Small intestine (tissue), 7 donors: Measurements from ENCODE around the gene FOXA3. TPM values are rescaled to one million over a fixed set of nuclear protein-coding genes. Genes with fewer than 3 reads are reported as not detected.
A peak's percentile ranks its signal among the peaks of the same experiment; 100 is the strongest.
"Not testable (repeated sequence)": the region's sequence is repeated elsewhere in the genome, so short reads cannot be mapped to it uniquely, and the experiment has no call there.

Source experiments
- DNase-seq, 2 donors: peaks; one replicate each; pipeline versions ENCODE4 v3.0.0 to v3.0.0-alpha.2; 2013
- FAIRE-seq: peaks from 2 replicates; lab custom pipeline; 2012; peaks lifted over from hg19 to GRCh38; lab: Jason Lieb, UNC
- H3K27ac ChIP-seq, 3 donors: one replicate each; pipeline ENCODE4 v1.5.1; 2013; ENCODE audit warnings: low read length in 2 of 3, mild to moderate bottlenecking in 2 of 3, control low read depth in 1 of 3, inconsistent platforms in 1 of 3, low read depth in 1 of 3, moderate library complexity in 1 of 3
- H3K27me3 ChIP-seq, 3 donors: one replicate each; pipeline ENCODE4 v1.6.1; 2013; ENCODE audit warnings: low read length in 3 of 3, inconsistent platforms in 1 of 3; ENCODE audit not compliant: control insufficient read depth in 3 of 3, insufficient read depth in 3 of 3
- H3K36me3 ChIP-seq, 3 donors: one replicate each; pipeline ENCODE4 v1.6.1; 2013; ENCODE audit warnings: low read length in 3 of 3, inconsistent platforms in 1 of 3, low read depth in 1 of 3, mild to moderate bottlenecking in 1 of 3, moderate library complexity in 1 of 3; ENCODE audit not compliant: control insufficient read depth in 3 of 3, insufficient read depth in 2 of 3
- H3K4me1 ChIP-seq, 3 donors: one replicate each; pipeline ENCODE4 v1.6.1; 2013; ENCODE audit warnings: low read length in 2 of 3, inconsistent platforms in 1 of 3, low read depth in 1 of 3, mild to moderate bottlenecking in 1 of 3, moderate library complexity in 1 of 3; ENCODE audit not compliant: control insufficient read depth in 3 of 3, insufficient read depth in 2 of 3
- H3K4me3 ChIP-seq, 3 donors: one replicate each; pipeline ENCODE4 v1.5.1; 2013; ENCODE audit warnings: low read length in 3 of 3, control low read depth in 1 of 3, inconsistent platforms in 1 of 3, low read depth in 1 of 3, mild to moderate bottlenecking in 1 of 3, moderate library complexity in 1 of 3
- H3K9me3 ChIP-seq, 2 donors: one replicate each; pipeline ENCODE4 v1.6.1; 2013; ENCODE audit warnings: low read depth in 1 of 2, low read length in 1 of 2; ENCODE audit not compliant: control insufficient read depth in 2 of 2, insufficient read depth in 1 of 2
- WGBS, 3 donors: extraction: QIAGEN DNeasy Blood & Tissue Kit; methylation state at CpG; one replicate each; pipeline ENCODE4 v1.1.7; 2013; 5-methylcytosine and 5-hydroxymethylcytosine counted together
- polyA plus RNA-seq, 4 donors: library from polyadenylated mRNA; stranded (reverse) in 3 of 4; unstranded in 1 of 4; fragments of 200-250 nt in 3 of 4; fragments of 120-200 nt in 1 of 4; gene quantifications; one replicate each; pipeline versions ENCODE4 v1.2.1 to v1.2.3, GENCODE V29; 2013
- donor health status: healthy with polysubstance abuse.
- donor health status: control.
- donor health status: control.
- donor health status: Bipolar disorder and iron deficiency.
- donor health status: healthy.

FOXA3 gene
- polyA plus RNA-seq, 4 donors, result 15.7 to 33.6 (median 23.1) TPM

DNA sequence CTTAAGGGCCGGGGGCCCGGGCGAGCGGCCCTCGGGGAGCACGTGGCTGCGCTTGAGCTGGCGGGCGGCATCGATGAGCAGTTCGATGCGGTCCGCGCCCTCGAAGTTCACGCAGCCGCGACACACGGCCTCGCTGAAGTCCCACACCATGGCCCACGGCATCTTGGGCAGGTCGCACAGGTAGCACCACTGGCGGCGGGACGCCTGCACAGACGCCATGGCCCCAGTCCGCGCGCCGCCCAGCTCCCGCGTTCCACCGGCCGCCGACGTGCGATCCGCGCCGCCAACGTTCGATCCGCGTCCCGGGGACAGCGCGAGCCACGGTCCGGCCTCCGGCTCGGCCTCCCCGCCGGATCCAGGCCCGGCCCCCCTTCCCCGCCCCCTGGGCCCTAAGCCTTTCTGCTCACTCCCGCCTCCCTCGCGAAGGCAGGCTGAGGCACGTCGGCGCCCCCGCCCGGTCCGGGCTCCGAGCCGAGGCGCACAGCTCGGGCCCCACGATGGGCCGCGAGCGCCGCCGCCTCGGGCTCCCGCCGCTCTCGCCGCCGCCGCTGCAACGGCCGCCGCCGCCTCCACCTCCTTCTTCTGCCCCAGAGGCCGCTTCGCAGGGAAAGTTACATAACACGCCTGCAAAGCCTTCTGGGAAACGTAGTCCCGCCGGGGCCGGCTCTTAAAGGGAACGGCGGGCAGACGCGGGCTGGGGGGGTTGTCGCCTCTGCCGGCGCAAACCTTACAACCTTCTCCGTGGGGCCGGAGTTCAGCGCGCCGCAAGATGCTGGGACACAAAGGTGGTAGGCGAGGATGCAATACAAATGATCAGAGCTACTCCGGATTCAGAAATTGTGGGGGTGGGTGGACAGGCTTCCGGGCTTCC, 21.7 kb downstream of the FOXA3 start, which contains the start of gene IRF2BP1:
Gene IRF2BP1 (minus strand): TSS at position 586 of the 871 bp plus-strand sequence. CDS start 367 bp downstream, at position 219.
- peak within 1 kb of the TSS; percentile 71 to 95 (median 86) for H3K27ac ChIP-seq
- DNase-seq (peak; percentile 95 to 97), FAIRE-seq (no peak)
- peaks cover 0 to 25% (median 3%) of the 10 kb centered on the region in 3 donors for H3K36me3 ChIP-seq
- H3K27me3 ChIP-seq, result no peaks in the 10 kb centered on the region
- 0% methylated on average over 70 to 107 of the region's 107 CpGs for WGBS, 3 donors
- peak within 1 kb of the TSS; percentile 67 to 79 (median 71) for H3K4me3 ChIP-seq
- peaks cover 2 to 41% (median 6%) of the 10 kb centered on the region in 3 donors for H3K4me1 ChIP-seq
- no peaks in the 10 kb centered on the region for H3K9me3 ChIP-seq

GRCh38 chr19:45886427-45887199, 22.5 kb downstream of the FOXA3 start:
- H3K4me3 ChIP-seq, result peak overlapping the region; percentile 67 to 79 (median 71)
- H3K36me3 ChIP-seq, result peaks cover 0 to 29% (median 3%) of the 10 kb centered on the region in 3 donors
- 0 to 2% (median 1%) methylated on average over 29 to 32 of the region's 32 CpGs for WGBS, 3 donors
- peaks cover 2 to 32% (median 6%) of the 10 kb centered on the region in 3 donors for H3K4me1 ChIP-seq
- H3K9me3 ChIP-seq, result no peaks in the 10 kb centered on the region
- DNase-seq (peak; percentile 95 to 96), FAIRE-seq (no peak)
- H3K27ac ChIP-seq, result peak overlapping the region; percentile 71 to 95 (median 86)
- no peaks in the 10 kb centered on the region for H3K27me3 ChIP-seq

DNA sequence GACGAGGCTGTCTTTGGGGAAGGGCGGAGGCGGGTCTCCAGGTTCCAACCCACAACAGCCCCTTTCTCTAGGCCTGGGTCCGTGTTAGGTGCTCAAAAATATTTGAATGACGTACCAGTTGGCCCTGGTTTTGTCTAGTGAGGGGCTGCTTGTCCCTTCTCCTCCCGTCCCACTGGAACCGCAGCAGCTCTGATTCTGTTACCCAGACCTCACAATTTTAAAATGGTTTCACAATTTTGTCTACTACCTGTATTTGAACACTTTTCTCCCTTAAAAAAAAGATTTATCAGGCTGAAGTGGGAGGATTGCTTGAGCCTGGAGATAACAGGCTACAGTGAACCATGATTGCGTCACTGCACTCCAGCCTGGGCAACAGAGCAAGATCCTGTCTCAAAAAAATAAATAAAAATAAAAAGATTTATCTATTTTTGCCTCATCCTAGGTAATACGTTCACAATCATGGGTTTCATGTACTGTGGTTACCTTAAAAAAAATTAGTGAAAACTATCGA, 23.1 kb downstream of the FOXA3 start:
- peaks cover 0 to 35% (median 3%) of the 10 kb centered on the region in 3 donors for H3K36me3 ChIP-seq
- peaks cover 2 to 26% (median 6%) of the 10 kb centered on the region in 3 donors for H3K4me1 ChIP-seq
- WGBS, 3 donors, result 50 to 65% (median 60%) methylated on average over 10 of the region's 10 CpGs
- peak overlapping the region in 2 of 3 donors; percentile 67 to 71 for H3K4me3 ChIP-seq
- no peak for DNase-seq
- peak overlapping the region; percentile 71 to 95 (median 86) for H3K27ac ChIP-seq
- H3K9me3 ChIP-seq, result no peaks in the 10 kb centered on the region
- no peak for FAIRE-seq
- no peaks in the 10 kb centered on the region for H3K27me3 ChIP-seq

GRCh38 chr19:45889210-45889885, 25.2 kb downstream of the FOXA3 start:
- FAIRE-seq (no peak), DNase-seq (no peak)
- Histone ChIP-seq H3K4me3 (no peak overlapping the region), H3K4me1 (peaks cover 0 to 13% (median 4%) of the 10 kb centered on the region in 3 donors), H3K9me3 (no peaks in the 10 kb centered on the region), H3K36me3 (peaks cover 0 to 35% (median 3%) of the 10 kb centered on the region in 3 donors), H3K27ac (no peak overlapping the region), H3K27me3 (no peaks in the 10 kb centered on the region)
- 67 to 70% (median 70%) methylated on average over 6 of the region's 6 CpGs for WGBS, 3 donors

DNA sequence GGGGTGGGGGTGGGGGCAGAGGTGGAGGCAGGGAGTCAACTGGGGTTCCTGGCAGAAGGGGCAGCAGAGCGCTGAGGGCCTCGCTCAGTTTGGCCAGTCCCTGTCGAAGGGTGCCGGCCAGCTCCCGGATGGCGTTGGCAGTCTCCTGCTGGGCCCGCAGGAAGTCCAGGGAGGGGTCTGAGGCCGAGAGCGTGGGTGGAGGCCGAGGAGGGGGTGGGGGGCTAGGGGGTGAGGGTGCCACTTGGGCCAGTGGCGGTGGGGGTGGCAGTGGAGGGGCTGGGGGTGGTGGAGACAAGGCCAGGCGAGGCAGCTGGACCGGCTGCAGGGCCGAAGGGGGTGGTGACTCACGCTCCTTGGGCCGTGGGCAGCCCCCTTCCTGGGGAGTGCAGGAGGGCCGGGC, 26.8 kb downstream of the FOXA3 start:
- WGBS, 3 donors, result 89 to 90% (median 89%) methylated on average over 8 to 17 of the region's 17 CpGs
- no peak for DNase-seq
- Histone ChIP-seq H3K4me3 (no peak overlapping the region), H3K36me3 (peaks cover 0 to 42% (median 2%) of the 10 kb centered on the region in 3 donors), H3K27ac (no peak overlapping the region), H3K9me3 (no peaks in the 10 kb centered on the region), H3K4me1 (peaks cover 0 to 21% (median 0%) of the 10 kb centered on the region in 3 donors), H3K27me3 (no peaks in the 10 kb centered on the region)
- FAIRE-seq, result no peak

DNA sequence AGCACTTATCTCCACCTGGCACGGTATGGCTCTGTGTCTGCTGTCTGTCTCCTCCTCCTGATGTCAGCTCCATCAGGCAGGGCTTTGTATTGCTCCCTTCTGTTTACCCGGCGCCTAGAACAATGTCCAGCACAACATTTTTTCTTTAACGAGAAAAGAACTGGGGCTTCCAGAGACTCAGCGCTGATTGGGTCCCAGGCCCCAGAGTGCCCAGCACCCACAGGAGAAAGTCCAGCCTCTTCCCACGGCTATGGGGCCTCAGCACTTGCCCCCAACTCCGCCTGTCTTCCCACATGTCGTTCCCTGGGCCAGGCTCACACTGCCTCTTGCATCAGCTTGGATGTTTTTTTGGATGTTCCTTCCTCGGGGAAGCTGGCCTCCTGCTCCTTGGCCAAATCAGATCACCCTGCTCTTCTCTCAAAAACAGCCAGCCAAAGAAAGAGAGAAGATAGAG, 31.4 kb downstream of the FOXA3 start:
- no peak for FAIRE-seq
- 73 to 82% (median 81%) methylated on average over 9 of the region's 9 CpGs for WGBS, 3 donors
- H3K27ac ChIP-seq, result peak overlapping the region in 1 of 3 donors; percentile 36
- DNase-seq, result peak in 1 of 2 donors; percentile 86
- peaks cover 0 to 26% (median 0%) of the 10 kb centered on the region in 3 donors for H3K4me1 ChIP-seq
- no peak overlapping the region for H3K4me3 ChIP-seq
- H3K9me3 ChIP-seq, result no peaks in the 10 kb centered on the region
- peaks cover 0 to 65% (median 5%) of the 10 kb centered on the region in 3 donors for H3K36me3 ChIP-seq
- H3K27me3 ChIP-seq, result no peaks in the 10 kb centered on the region

DNA sequence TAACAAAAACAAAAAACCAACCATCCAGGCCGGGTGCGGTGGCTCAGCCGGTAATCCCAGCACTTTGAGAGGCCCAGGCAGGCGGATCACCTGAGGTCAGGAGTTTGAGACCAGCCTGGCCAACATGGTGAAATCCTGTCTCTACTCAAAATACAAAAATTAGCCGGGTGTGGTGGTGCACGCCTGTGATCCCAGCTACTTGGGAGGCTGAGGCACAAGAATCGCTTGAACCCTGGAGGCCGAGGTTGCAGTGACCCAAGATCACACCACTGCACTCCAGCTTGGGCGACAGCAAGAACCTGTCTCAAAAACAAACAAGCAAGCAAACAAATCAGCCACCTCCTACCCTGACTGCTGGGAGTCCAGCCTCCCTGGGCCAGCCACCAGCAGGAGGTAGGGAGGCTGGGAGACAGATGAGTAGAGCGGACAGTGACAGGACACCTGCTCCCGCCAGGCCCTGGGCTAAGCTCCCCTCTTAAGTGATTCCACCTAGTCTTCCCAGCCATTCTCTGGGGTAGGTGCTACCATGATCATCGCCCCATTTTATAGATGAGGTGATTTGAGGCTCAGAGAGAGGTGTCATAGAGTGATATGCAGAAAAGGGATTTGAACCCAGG, 32.0 kb downstream of the FOXA3 start:
- peaks cover 0 to 66% (median 5%) of the 10 kb centered on the region in 3 donors for H3K36me3 ChIP-seq
- not testable (repeated sequence) for H3K9me3 ChIP-seq, H3K4me3 ChIP-seq, DNase-seq, H3K27me3 ChIP-seq, FAIRE-seq
- 93 to 97% (median 97%) methylated on average over 12 of the region's 12 CpGs for WGBS, 3 donors
- peaks cover 0 to 26% (median 0%) of the 10 kb centered on the region in 3 donors for H3K4me1 ChIP-seq
- peak overlapping the region in 1 of 3 donors; percentile 36 for H3K27ac ChIP-seq
